ENCODE measurements around the gene GPATCH4.

- no peak for TF ChIP-seq POLR2A (IDR thresholded peaks at IDR 0.05)
- TF ChIP-seq, protein P1, sequence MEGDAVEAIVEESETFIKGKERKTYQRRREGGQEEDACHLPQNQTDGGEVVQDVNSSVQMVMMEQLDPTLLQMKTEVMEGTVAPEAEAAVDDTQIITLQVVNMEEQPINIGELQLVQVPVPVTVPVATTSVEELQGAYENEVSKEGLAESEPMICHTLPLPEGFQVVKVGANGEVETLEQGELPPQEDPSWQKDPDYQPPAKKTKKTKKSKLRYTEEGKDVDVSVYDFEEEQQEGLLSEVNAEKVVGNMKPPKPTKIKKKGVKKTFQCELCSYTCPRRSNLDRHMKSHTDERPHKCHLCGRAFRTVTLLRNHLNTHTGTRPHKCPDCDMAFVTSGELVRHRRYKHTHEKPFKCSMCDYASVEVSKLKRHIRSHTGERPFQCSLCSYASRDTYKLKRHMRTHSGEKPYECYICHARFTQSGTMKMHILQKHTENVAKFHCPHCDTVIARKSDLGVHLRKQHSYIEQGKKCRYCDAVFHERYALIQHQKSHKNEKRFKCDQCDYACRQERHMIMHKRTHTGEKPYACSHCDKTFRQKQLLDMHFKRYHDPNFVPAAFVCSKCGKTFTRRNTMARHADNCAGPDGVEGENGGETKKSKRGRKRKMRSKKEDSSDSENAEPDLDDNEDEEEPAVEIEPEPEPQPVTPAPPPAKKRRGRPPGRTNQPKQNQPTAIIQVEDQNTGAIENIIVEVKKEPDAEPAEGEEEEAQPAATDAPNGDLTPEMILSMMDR (IDR thresholded peaks at IDR 0.05): no peak
Observed at GRCh38 chr1:156556354-156556753, 44.9 kb downstream of the GPATCH4 start.
